ENCODE measurements around the gene BMPR2. TPM values are rescaled to one million over a fixed set of nuclear protein-coding genes. Genes with fewer than 3 reads are reported as not detected.

The BMPR2 gene
- total and polyA plus RNA-seq, 4 donors = 4.3 to 16.2 (median 7.7) TPM

DNA sequence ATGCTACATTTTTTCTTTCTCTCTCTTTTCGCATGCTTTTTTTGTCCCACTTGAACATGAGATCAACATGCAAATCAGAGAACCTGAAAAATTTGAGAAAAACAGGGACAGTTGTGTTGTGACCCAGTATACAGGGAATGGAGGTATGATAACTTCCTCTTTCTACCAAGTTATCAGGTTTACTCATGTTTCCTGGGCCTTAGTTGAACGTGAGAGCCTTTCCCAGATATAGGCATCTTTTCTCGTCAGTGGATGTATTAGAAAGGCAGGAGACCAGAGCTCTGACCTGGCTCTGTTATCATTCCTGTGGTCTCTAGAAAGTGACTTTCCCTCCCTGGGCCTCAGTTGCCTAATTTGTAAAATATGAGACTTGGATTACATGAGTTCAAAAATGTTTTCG is 228.6 kb downstream of the BMPR2 start:
- H3K36me3 ChIP-seq (ENCODE audit: control insufficient read depth in 4 of 4, insufficient read depth in 3 of 4, low read depth in 1 of 4, low read length in 3 of 4) = no peaks in the 10 kb centered on the region
- H3K27me3 ChIP-seq (ENCODE audit: control insufficient read depth in 4 of 4, insufficient read depth in 4 of 4, low read length in 3 of 4) = no peaks in the 10 kb centered on the region
- no peak for DNase-seq (ENCODE audit: low spot score)
- H3K9ac ChIP-seq (ENCODE audit: low read depth in 1 of 2, low read length in 2 of 2) = no peak overlapping the region
- H3K9me3 ChIP-seq (ENCODE audit: control insufficient read depth in 4 of 4, low read length in 3 of 4) = no peaks in the 10 kb centered on the region
- no peak overlapping the region for H3K27ac ChIP-seq (ENCODE audit: low read depth in 1 of 2, low read length in 2 of 2)
- 87% methylated on average over 4 of the region's 4 CpGs for WGBS
- no peak overlapping the region for H3K4me3 ChIP-seq (ENCODE audit: low read depth in 1 of 3, low read length in 3 of 3)
- H3K4me1 ChIP-seq (ENCODE audit: control insufficient read depth in 4 of 4, insufficient read depth in 4 of 4, low read length in 3 of 4) = no peaks in the 10 kb centered on the region
- TF ChIP-seq FOXA2 (IDR thresholded peaks at IDR 0.05) = no peak
- TF ChIP-seq GABPA (IDR thresholded peaks at IDR 0.05 in 1 of 2, conservative IDR thresholded peaks at IDR 0.05 in 1 of 2) = no peak
- TF ChIP-seq EGR1 (IDR thresholded peaks at IDR 0.05; ENCODE audit: low read depth in 2 of 2) = no peak
- TF ChIP-seq YY1 (IDR thresholded peaks at IDR 0.05) = no peak
- TF ChIP-seq HNF4G (IDR thresholded peaks at IDR 0.05) = no peak
- TF ChIP-seq RAD21 (IDR thresholded peaks at IDR 0.05) = no peak
- no peak for TF ChIP-seq HNF4A (conservative IDR thresholded peaks at IDR 0.05)
- TF ChIP-seq, protein P1, sequence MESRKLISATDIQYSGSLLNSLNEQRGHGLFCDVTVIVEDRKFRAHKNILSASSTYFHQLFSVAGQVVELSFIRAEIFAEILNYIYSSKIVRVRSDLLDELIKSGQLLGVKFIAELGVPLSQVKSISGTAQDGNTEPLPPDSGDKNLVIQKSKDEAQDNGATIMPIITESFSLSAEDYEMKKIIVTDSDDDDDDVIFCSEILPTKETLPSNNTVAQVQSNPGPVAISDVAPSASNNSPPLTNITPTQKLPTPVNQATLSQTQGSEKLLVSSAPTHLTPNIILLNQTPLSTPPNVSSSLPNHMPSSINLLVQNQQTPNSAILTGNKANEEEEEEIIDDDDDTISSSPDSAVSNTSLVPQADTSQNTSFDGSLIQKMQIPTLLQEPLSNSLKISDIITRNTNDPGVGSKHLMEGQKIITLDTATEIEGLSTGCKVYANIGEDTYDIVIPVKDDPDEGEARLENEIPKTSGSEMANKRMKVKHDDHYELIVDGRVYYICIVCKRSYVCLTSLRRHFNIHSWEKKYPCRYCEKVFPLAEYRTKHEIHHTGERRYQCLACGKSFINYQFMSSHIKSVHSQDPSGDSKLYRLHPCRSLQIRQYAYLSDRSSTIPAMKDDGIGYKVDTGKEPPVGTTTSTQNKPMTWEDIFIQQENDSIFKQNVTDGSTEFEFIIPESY (IDR thresholded peaks at IDR 0.05) = no peak

DNA sequence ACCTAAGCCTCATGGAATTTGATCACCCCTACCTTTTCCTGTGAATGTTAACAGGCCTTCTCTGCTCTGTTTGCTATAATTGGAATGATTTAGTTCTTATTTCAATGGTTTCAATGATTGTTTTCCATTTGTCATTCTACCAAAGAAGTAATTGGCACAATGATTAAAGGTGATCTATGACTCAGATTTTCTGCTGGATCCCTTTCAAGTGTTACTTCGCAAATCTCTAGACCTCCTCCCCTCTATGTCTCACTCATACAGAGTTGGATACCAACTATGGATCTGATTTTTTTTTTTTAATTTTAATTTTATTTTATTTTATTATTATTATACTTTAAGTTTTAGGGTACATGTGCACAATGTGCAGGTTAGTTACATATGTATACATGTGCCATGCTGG is 229.0 kb downstream of the BMPR2 start:
- 97% methylated on average over 1 of the region's 1 CpG for WGBS
- no peak for TF ChIP-seq FOXA1 (IDR thresholded peaks at IDR 0.05)
- TF ChIP-seq NR2F2 (IDR thresholded peaks at IDR 0.05) = no peak
- no peak for TF ChIP-seq GABPA (IDR thresholded peaks at IDR 0.05 in 1 of 2, conservative IDR thresholded peaks at IDR 0.05 in 1 of 2)
- TF ChIP-seq RAD21 (IDR thresholded peaks at IDR 0.05) = no peak
- TF ChIP-seq JUND (IDR thresholded peaks at IDR 0.05) = no peak
- no peak for DNase-seq (ENCODE audit: low spot score)
- no peaks in the 10 kb centered on the region for H3K36me3 ChIP-seq (ENCODE audit: control insufficient read depth in 4 of 4, insufficient read depth in 3 of 4, low read depth in 1 of 4, low read length in 3 of 4)
- H3K4me3 ChIP-seq (ENCODE audit: low read depth in 1 of 3, low read length in 3 of 3) = no peak overlapping the region
- H3K9me3 ChIP-seq (ENCODE audit: control insufficient read depth in 4 of 4, low read length in 3 of 4) = no peaks in the 10 kb centered on the region
- no peak overlapping the region for H3K9ac ChIP-seq (ENCODE audit: low read depth in 1 of 2, low read length in 2 of 2)
- H3K4me1 ChIP-seq (ENCODE audit: control insufficient read depth in 4 of 4, insufficient read depth in 4 of 4, low read length in 3 of 4) = no peaks in the 10 kb centered on the region
- no peak overlapping the region for H3K27ac ChIP-seq (ENCODE audit: low read depth in 1 of 2, low read length in 2 of 2)
- no peaks in the 10 kb centered on the region for H3K27me3 ChIP-seq (ENCODE audit: control insufficient read depth in 4 of 4, insufficient read depth in 4 of 4, low read length in 3 of 4)

DNA sequence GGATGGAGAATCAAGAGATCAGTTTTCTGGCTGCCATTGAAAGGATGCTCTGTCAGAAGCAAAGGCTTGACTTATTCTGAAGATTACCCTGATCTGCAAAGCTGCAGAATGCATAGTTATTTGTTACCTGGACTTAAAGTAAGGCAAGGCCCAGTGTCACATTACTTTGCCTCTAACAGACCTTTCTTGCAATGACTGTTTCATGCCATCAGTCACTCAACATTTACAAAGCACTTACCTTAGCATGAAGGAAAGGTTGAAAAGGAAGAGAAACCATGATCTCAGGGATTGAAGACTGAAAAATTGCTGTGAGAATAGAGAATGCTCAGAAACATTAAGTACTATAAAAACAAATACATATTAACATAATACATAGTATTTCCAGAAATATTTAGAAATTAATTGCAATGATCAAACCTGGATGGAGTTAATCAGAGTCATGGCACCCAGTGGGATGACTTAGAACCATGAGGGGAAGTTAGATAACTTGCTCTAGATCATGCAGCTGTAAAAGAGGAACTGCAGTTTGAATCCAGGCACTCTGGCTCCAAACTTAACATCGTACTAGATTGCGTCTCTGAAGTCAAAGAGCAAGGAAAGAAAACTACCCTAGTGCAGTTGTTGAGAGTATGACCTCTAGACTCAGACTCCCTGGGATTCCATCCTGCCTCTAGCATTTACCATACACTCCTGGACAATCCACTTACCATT is 232.2 kb downstream of the BMPR2 start:
- WGBS = 80% methylated on average over 2 of the region's 2 CpGs
- H3K27ac ChIP-seq (ENCODE audit: low read depth in 1 of 2, low read length in 2 of 2) = no peak overlapping the region
- no peaks in the 10 kb centered on the region for H3K4me1 ChIP-seq (ENCODE audit: control insufficient read depth in 4 of 4, insufficient read depth in 4 of 4, low read length in 3 of 4)
- H3K36me3 ChIP-seq (ENCODE audit: control insufficient read depth in 4 of 4, insufficient read depth in 3 of 4, low read depth in 1 of 4, low read length in 3 of 4) = no peaks in the 10 kb centered on the region
- H3K4me3 ChIP-seq (ENCODE audit: low read depth in 1 of 3, low read length in 3 of 3) = no peak overlapping the region
- no peak for DNase-seq (ENCODE audit: low spot score)
- H3K9me3 ChIP-seq (ENCODE audit: control insufficient read depth in 4 of 4, low read length in 3 of 4) = no peaks in the 10 kb centered on the region
- H3K9ac ChIP-seq (ENCODE audit: low read depth in 1 of 2, low read length in 2 of 2) = no peak overlapping the region
- no peaks in the 10 kb centered on the region for H3K27me3 ChIP-seq (ENCODE audit: control insufficient read depth in 4 of 4, insufficient read depth in 4 of 4, low read length in 3 of 4)
- no peak for TF ChIP-seq YY1 (IDR thresholded peaks at IDR 0.05)
- TF ChIP-seq, protein P2, sequence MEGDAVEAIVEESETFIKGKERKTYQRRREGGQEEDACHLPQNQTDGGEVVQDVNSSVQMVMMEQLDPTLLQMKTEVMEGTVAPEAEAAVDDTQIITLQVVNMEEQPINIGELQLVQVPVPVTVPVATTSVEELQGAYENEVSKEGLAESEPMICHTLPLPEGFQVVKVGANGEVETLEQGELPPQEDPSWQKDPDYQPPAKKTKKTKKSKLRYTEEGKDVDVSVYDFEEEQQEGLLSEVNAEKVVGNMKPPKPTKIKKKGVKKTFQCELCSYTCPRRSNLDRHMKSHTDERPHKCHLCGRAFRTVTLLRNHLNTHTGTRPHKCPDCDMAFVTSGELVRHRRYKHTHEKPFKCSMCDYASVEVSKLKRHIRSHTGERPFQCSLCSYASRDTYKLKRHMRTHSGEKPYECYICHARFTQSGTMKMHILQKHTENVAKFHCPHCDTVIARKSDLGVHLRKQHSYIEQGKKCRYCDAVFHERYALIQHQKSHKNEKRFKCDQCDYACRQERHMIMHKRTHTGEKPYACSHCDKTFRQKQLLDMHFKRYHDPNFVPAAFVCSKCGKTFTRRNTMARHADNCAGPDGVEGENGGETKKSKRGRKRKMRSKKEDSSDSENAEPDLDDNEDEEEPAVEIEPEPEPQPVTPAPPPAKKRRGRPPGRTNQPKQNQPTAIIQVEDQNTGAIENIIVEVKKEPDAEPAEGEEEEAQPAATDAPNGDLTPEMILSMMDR (IDR thresholded peaks at IDR 0.05; ENCODE audit: low read depth, low read length, missing input control) = no peak
- TF ChIP-seq TAF1 (conservative IDR thresholded peaks at IDR 0.05) = no peak
- TF ChIP-seq, protein P3, sequence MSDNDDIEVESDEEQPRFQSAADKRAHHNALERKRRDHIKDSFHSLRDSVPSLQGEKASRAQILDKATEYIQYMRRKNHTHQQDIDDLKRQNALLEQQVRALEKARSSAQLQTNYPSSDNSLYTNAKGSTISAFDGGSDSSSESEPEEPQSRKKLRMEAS (IDR thresholded peaks at IDR 0.05) = no peak
- no peak for TF ChIP-seq RXRA (IDR thresholded peaks at IDR 0.05)
- no peak for TF ChIP-seq RAD21 (IDR thresholded peaks at IDR 0.05)
- TF ChIP-seq SP1 (IDR thresholded peaks at IDR 0.05) = no peak
- TF ChIP-seq JUND (IDR thresholded peaks at IDR 0.05) = no peak
- no peak for TF ChIP-seq EGR1 (IDR thresholded peaks at IDR 0.05; ENCODE audit: low read depth in 2 of 2)
- TF ChIP-seq, protein P4, sequence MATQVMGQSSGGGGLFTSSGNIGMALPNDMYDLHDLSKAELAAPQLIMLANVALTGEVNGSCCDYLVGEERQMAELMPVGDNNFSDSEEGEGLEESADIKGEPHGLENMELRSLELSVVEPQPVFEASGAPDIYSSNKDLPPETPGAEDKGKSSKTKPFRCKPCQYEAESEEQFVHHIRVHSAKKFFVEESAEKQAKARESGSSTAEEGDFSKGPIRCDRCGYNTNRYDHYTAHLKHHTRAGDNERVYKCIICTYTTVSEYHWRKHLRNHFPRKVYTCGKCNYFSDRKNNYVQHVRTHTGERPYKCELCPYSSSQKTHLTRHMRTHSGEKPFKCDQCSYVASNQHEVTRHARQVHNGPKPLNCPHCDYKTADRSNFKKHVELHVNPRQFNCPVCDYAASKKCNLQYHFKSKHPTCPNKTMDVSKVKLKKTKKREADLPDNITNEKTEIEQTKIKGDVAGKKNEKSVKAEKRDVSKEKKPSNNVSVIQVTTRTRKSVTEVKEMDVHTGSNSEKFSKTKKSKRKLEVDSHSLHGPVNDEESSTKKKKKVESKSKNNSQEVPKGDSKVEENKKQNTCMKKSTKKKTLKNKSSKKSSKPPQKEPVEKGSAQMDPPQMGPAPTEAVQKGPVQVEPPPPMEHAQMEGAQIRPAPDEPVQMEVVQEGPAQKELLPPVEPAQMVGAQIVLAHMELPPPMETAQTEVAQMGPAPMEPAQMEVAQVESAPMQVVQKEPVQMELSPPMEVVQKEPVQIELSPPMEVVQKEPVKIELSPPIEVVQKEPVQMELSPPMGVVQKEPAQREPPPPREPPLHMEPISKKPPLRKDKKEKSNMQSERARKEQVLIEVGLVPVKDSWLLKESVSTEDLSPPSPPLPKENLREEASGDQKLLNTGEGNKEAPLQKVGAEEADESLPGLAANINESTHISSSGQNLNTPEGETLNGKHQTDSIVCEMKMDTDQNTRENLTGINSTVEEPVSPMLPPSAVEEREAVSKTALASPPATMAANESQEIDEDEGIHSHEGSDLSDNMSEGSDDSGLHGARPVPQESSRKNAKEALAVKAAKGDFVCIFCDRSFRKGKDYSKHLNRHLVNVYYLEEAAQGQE (IDR thresholded peaks at IDR 0.05) = no peak
- no peak for TF ChIP-seq HNF4G (IDR thresholded peaks at IDR 0.05)
- TF ChIP-seq, protein P1 (IDR thresholded peaks at IDR 0.05) = no peak
- TF ChIP-seq NR2F2 (IDR thresholded peaks at IDR 0.05) = no peak
- TF ChIP-seq, protein P5, sequence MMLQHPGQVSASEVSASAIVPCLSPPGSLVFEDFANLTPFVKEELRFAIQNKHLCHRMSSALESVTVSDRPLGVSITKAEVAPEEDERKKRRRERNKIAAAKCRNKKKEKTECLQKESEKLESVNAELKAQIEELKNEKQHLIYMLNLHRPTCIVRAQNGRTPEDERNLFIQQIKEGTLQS (IDR thresholded peaks at IDR 0.05) = no peak

Data from liver (tissue), 9 donors.